ENCODE results near the gene C6orf47. TPM values are rescaled to one million over a fixed set of nuclear protein-coding genes. Genes with fewer than 3 reads are reported as not detected.

C6orf47 gene
- total RNA-seq, 2 experiments from 2014 or later: 16.7 to 18.5 TPM

DNA sequence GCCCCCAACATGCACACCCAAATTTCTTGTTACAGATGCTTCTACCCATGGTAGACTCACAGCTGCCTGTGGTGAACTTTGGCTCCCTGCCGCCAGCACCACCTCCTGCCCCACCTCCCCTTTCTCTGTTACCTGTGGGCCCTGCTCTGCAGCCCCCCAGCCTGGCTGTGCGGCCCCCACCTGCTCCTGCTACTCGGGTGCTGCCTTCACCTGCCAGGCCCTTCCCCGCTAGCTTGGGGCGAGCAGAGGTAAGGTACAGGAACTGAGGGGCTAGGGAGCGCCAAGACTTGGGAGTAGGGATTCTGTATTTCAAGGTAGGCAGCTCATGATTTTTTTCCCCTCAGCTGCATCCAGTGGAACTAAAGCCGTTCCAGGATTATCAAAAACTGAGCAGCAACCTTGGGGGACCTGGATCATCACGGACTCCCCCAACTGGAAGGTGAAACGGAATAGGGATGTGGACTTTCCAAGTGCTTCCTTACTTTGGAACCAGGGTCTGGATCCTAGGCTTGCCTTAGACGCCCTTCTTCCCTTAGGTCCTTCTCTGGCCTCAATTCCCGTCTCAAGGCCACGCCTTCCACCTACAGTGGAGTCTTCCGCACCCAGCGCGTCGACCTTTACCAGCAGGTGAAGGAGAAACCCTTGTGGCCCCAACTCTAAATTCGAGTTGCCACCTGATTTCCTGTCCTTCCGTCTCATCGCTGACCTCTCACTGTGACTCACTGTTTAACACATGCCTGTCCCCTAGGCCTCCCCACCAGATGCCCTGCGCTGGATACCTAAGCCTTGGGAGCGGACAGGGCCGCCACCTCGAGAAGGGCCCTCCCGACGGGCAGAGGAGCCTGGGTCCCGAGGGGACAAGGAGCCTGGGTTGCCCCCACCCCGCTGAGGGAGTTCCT, 23.6 kb downstream of the C6orf47 start:
- Histone ChIP-seq H3K27ac (ENCODE audit: low read depth, low read length, poor library complexity, severe bottlenecking) (no peak overlapping the region), H3K79me2 (ENCODE audit: insufficient read depth, low read depth, low read length) (no peaks in the 10 kb centered on the region), H2AFZ (ENCODE audit: low read length) (no peak overlapping the region), H3K36me3 (ENCODE audit: insufficient read depth, low read length) (peaks cover 99% of the 10 kb centered on the region), H3K4me3 (ENCODE audit: low read depth, low read length, poor library complexity, severe bottlenecking) (no peak overlapping the region), H3K9me2 (ENCODE audit: insufficient read depth, low read length) (no peaks in the 10 kb centered on the region), H3K4me1 (ENCODE audit: insufficient read depth, low read length, poor library complexity, severe bottlenecking) (peaks cover 10% of the 10 kb centered on the region), H4K20me1 (ENCODE audit: insufficient read depth, low read length) (no peaks in the 10 kb centered on the region), H3K9me3 (ENCODE audit: low read length) (no peaks in the 10 kb centered on the region), H3K4me2 (ENCODE audit: low read length) (no peak overlapping the region)
- TF ChIP-seq EZH2phosphoT487 (IDR thresholded peaks at IDR 0.05; ENCODE audit: borderline replicate concordance, low read depth, low read length): no peak
- TF ChIP-seq, protein P1, sequence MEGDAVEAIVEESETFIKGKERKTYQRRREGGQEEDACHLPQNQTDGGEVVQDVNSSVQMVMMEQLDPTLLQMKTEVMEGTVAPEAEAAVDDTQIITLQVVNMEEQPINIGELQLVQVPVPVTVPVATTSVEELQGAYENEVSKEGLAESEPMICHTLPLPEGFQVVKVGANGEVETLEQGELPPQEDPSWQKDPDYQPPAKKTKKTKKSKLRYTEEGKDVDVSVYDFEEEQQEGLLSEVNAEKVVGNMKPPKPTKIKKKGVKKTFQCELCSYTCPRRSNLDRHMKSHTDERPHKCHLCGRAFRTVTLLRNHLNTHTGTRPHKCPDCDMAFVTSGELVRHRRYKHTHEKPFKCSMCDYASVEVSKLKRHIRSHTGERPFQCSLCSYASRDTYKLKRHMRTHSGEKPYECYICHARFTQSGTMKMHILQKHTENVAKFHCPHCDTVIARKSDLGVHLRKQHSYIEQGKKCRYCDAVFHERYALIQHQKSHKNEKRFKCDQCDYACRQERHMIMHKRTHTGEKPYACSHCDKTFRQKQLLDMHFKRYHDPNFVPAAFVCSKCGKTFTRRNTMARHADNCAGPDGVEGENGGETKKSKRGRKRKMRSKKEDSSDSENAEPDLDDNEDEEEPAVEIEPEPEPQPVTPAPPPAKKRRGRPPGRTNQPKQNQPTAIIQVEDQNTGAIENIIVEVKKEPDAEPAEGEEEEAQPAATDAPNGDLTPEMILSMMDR (conservative IDR thresholded peaks at IDR 0.05; ENCODE audit: low read length): no peak
- CTCF ChIA-PET (ENCODE audit: unreplicated experiment): no interaction called here
- intact Hi-C loops (cut with micrococcal nuclease; ENCODE audit: unreplicated experiment): no loop called here
- DNase-seq (ENCODE audit: low spot score): no peak
- BruUV-seq (replicated peaks): TSS peak; percentile 53
- POLR2A ChIA-PET: no interaction called here

- H3K79me2 ChIP-seq (ENCODE audit: insufficient read depth, low read depth, low read length): no peaks in the 10 kb centered on the region
- TF ChIP-seq, protein P1 (conservative IDR thresholded peaks at IDR 0.05; ENCODE audit: low read length): no peak
- no peak for TF ChIP-seq EZH2phosphoT487 (IDR thresholded peaks at IDR 0.05; ENCODE audit: borderline replicate concordance, low read depth, low read length)
- H3K4me2 ChIP-seq (ENCODE audit: low read length): no peak overlapping the region
- no peak overlapping the region for H3K27ac ChIP-seq (ENCODE audit: low read depth, low read length, poor library complexity, severe bottlenecking)
- no TSS peak for BruUV-seq (replicated peaks)
- H3K36me3 ChIP-seq (ENCODE audit: insufficient read depth, low read length): peaks cover 99% of the 10 kb centered on the region
- no peak overlapping the region for H3K4me3 ChIP-seq (ENCODE audit: low read depth, low read length, poor library complexity, severe bottlenecking)
- peaks cover 10% of the 10 kb centered on the region for H3K4me1 ChIP-seq (ENCODE audit: insufficient read depth, low read length, poor library complexity, severe bottlenecking)
- no peaks in the 10 kb centered on the region for H3K9me3 ChIP-seq (ENCODE audit: low read length)
- intact Hi-C loops (cut with micrococcal nuclease; ENCODE audit: unreplicated experiment): no loop called here
- H2AFZ ChIP-seq (ENCODE audit: low read length): no peak overlapping the region
- H4K20me1 ChIP-seq (ENCODE audit: insufficient read depth, low read length): no peaks in the 10 kb centered on the region; the same call in 1 of the 2 replicates
- CTCF ChIA-PET (ENCODE audit: unreplicated experiment): no interaction called here
- no peaks in the 10 kb centered on the region for H3K9me2 ChIP-seq (ENCODE audit: insufficient read depth, low read length)
- DNase-seq (ENCODE audit: low spot score): no peak
- POLR2A ChIA-PET: no interaction called here
Measured at GRCh38 chr6:31634969-31635575, 25.5 kb downstream of the C6orf47 start.

- no peaks in the 10 kb centered on the region for H3K9me3 ChIP-seq (ENCODE audit: low read length)
- H3K9me2 ChIP-seq (ENCODE audit: insufficient read depth, low read length): no peaks in the 10 kb centered on the region
- POLR2A ChIA-PET: interaction anchor here (0.6 to 1.0 kb wide), 3 partner anchors 11 to 29 kb away, joined by 3 to 4 read pairs (median 3); no protein-coding TSS in a partner anchor
- CTCF ChIA-PET (ENCODE audit: unreplicated experiment): no interaction called here
- H3K4me3 ChIP-seq (ENCODE audit: low read depth, low read length, poor library complexity, severe bottlenecking): no peak overlapping the region
- H3K36me3 ChIP-seq (ENCODE audit: insufficient read depth, low read length): peaks cover 99% of the 10 kb centered on the region
- no peaks in the 10 kb centered on the region; the same call in 1 of the 2 replicates for H4K20me1 ChIP-seq (ENCODE audit: insufficient read depth, low read length)
- no TSS peak for BruUV-seq (replicated peaks)
- DNase-seq (ENCODE audit: low spot score): no peak
- no peak overlapping the region for H3K4me2 ChIP-seq (ENCODE audit: low read length)
- H3K79me2 ChIP-seq (ENCODE audit: insufficient read depth, low read depth, low read length): no peaks in the 10 kb centered on the region
- no peak overlapping the region for H2AFZ ChIP-seq (ENCODE audit: low read length)
- intact Hi-C loops (cut with micrococcal nuclease; ENCODE audit: unreplicated experiment): no loop called here
- H3K27ac ChIP-seq (ENCODE audit: low read depth, low read length, poor library complexity, severe bottlenecking): no peak overlapping the region
- TF ChIP-seq, protein P1 (conservative IDR thresholded peaks at IDR 0.05; ENCODE audit: low read length): no peak
- TF ChIP-seq EZH2phosphoT487 (IDR thresholded peaks at IDR 0.05; ENCODE audit: borderline replicate concordance, low read depth, low read length): no peak
- H3K4me1 ChIP-seq (ENCODE audit: insufficient read depth, low read length, poor library complexity, severe bottlenecking): peaks cover 10% of the 10 kb centered on the region
Measured at GRCh38 chr6:31634131-31634530, 26.4 kb downstream of the C6orf47 start.

Measured in OCI-LY7 (cell line).